ENCODE results near the gene FAM107B.
"Not testable (repeated sequence)": the region's sequence is repeated elsewhere in the genome, so short reads cannot be mapped to it uniquely, and the experiment has no call there.

Gene FAM107B

GRCh38 chr10:14600065-14600464, 174.6 kb downstream of the FAM107B start:
- no peak for DNase-seq (ENCODE audit: low spot score)

DNA sequence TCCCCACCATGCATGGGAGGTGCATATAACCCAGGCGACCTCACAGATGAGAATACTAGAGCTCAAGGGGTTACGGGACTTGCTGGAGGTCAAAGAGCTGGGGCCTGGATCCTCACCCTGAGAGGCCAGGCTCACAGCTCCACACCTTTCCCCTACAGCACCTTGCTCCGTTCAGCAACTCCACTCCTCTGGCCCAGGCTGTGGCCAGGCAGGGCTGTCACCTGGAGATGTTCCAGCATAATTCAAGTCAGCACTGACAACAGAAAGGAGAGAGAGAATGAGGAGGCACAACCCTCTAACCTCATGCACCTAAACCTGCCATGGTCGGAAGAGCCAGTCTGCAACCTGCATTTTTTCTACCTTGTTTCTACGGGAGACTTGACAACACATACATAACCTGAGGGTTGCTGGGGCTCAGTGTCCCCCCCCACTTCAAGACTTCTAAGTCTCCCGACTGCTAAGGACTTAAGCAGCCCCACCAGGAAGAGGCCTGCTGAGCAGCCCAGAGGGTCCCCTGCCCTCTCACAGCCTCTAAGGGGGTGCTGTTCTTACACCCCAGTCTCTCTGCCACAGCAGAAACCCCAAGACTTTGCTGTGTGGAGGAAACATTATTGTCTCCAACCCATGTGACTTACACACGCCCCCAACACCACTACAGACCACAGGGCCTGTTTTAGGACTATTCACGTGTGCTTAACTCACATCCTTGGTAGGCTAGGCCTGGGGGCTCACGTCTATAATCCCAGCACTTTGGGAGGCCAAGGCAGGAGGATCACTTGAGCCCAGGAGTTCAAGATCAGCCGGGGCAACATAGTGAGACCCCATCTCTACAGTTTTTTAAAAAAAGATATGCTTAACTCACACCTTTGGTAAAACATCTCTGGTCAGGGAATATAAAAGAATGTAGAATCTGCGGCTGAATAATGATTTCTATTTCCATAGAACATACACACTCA, 175.6 kb downstream of the FAM107B start:
- DNase-seq (ENCODE audit: low spot score): no peak

GRCh38 chr10:14595526-14596182, 179.0 kb downstream of the FAM107B start:
- no peak for DNase-seq (ENCODE audit: low spot score)

GRCh38 chr10:14594878-14595525, 179.7 kb downstream of the FAM107B start:
- DNase-seq (ENCODE audit: low spot score): no peak

DNA sequence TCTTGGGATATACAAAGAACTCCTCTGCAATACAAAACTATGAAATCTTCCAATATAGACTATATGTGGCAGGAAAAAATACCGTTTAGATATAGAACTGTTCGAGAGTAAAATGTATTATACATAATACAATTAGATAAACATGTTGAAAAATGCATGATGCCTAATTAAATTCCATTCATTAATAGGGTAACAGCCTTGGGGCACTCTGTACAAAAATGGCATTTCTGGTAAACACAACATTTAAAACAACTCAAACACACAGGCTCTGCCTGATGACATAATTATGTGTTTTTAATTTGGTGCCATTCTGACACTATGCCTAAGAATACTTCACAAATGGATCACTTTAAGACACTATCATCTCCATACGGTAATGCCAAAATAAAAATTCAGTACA, 180.9 kb downstream of the FAM107B start:
- no peak for DNase-seq (ENCODE audit: low spot score)

- no peak for DNase-seq (ENCODE audit: low spot score)
Measured at GRCh38 chr10:14592566-14592965, 182.1 kb downstream of the FAM107B start.

GRCh38 chr10:14592026-14592425, 182.7 kb downstream of the FAM107B start:
- no peak for DNase-seq (ENCODE audit: low spot score)

DNA sequence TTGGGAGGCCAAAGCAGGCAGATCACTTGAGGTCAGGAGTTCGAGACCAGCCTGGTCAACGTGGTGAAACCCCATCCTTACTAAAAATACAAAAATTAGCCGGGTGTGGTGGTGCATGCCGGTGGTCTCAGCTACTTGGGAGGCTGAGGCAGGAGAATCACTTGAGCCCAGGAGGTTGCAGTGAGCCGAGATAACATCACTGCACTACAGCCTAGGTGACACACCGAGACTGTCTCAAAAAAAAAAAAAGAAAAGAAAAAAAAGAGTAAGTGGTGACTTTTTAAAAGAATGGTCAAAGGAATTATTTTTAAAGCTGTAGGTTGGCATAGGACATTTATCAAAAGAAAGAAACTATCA, 185.8 kb downstream of the FAM107B start:
- DNase-seq (ENCODE audit: low spot score): not testable (repeated sequence)

GRCh38 chr10:14588084-14588937, 186.4 kb downstream of the FAM107B start:
- DNase-seq (ENCODE audit: low spot score): peak; percentile 91

DNA sequence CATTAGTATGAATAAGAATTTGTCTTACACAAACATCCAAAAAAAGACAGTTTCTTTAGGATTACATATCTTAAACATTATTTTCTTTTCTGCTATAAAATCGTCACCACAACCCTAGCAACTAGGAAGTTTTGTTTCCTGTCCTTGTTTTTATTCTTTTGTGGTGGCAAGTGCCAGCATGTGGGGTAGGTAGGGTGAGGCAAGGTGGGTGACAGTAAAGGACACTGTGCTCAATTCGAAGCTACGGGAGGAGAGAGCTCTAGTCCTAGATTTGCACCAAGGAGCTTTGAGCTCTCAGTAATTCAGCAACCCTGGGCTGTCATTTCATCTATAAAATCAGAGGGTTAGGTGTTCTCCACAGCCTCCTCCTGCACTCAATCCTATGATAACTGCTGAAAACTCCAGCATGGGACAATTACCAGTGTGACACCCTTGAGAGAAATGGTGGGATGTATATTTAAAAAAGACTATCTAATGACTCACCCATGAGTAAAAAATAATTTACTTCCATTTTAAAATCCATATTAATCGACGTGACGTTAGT, 187.1 kb downstream of the FAM107B start:
- DNase-seq (ENCODE audit: low spot score): no peak

DNA sequence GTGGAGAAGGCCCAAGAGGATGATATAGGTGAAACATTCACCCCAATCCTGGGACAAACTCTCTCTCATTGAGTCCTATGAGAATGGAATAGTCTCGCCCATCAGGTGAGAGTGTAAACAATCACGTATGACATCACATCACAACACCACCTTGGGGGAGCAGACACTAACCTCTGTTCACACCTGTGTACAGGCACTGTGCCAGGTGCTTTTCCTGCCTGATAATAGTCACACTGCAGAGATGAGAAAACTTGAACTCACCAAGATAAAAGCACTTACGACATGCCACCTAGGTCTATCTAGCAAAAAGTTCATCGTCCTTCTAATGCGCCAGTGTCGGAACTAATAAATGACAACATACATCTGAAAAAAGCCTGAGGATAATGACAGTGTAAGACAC, 187.8 kb downstream of the FAM107B start:
- DNase-seq (ENCODE audit: low spot score): no peak

GRCh38 chr10:14585287-14586193, 189.2 kb downstream of the FAM107B start:
- no peak for DNase-seq (ENCODE audit: low spot score)

DNA sequence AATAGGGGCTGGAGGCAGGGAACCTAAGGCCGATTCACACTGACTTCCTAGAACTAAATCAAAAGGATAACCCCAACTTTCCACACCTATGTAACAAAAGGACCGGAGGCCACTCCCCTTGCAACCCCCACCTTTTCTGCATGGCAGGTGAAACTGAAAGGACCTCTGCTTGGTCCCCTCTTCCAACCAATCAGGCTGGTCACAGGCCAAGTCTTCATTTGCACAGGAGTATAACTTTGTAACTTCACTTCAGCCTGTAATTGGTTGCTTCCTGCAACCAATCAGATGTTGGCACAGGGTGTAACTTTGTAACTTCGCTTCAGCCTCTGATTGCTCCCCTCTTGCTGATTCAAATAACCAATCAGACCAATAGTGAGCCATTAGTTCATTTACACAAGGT, 190.0 kb downstream of the FAM107B start:
- DNase-seq (ENCODE audit: low spot score): no peak

DNA sequence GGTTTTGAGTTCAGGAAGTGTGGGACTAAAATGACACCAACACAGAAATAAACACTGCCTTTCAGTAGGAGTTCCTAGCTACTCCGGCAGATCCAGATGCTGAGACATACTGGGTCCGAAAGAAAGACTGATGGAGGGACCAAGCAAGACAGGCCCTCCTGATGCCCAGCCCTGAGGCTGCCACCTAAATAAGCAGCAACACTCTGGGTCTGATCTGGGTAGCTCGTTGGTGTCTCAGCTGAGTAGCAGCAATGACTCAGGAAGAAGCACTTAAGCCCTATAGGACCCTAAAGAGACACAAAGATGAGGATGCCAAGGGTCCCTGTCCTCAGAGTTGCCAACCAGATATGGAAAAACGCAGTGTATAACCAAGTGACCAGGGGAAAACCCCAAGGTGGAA, 190.7 kb downstream of the FAM107B start:
- DNase-seq (ENCODE audit: low spot score): no peak

GRCh38 chr10:14583252-14583651, 191.4 kb downstream of the FAM107B start:
- no peak for DNase-seq (ENCODE audit: low spot score)

GRCh38 chr10:14581553-14582321, 193.0 kb downstream of the FAM107B start:
- DNase-seq (ENCODE audit: low spot score): no peak

DNA sequence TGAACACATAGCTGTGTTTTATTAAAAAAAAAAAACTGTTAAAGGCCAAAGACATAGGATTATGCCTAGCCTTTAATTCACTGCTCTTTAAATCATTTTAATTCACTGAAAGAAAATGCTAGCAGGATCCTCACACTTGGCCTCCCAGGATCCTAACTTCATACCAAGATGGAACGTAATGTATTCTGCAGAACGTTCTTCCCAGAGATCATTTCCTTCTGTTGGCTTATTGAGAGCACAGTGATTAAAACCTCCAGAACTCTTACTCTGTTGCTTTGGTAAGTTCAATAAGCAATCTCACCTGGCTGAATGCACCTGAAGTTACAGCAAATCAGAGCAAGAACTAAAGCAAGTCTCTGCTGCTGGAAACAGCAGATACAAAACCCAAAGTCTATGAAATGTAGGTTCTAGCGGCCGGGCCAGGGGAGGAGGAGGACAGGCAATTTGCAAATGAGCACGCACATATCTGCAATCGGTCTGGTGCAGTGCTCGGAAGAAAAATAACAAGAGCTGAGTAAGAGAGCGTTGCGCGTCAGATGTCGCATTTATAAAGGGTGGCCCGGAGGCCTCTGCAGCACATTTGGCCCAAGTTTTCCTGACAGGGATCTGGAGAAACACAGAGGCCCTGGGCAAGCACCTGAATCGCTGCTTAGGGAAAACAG, 193.9 kb downstream of the FAM107B start:
- no peak for DNase-seq (ENCODE audit: low spot score)

- DNase-seq (ENCODE audit: low spot score): no peak
Measured at GRCh38 chr10:14579405-14579804, 195.3 kb downstream of the FAM107B start.
